ENCODE results near the gene PLPPR2. TPM values are rescaled to one million over a fixed set of nuclear protein-coding genes. Genes with fewer than 3 reads are reported as not detected.
A peak's percentile ranks its signal among the peaks of the same experiment; 100 is the strongest.

The PLPPR2 gene
- total RNA-seq, 1 experiment from 2014 or later = 0.67 TPM

DNA sequence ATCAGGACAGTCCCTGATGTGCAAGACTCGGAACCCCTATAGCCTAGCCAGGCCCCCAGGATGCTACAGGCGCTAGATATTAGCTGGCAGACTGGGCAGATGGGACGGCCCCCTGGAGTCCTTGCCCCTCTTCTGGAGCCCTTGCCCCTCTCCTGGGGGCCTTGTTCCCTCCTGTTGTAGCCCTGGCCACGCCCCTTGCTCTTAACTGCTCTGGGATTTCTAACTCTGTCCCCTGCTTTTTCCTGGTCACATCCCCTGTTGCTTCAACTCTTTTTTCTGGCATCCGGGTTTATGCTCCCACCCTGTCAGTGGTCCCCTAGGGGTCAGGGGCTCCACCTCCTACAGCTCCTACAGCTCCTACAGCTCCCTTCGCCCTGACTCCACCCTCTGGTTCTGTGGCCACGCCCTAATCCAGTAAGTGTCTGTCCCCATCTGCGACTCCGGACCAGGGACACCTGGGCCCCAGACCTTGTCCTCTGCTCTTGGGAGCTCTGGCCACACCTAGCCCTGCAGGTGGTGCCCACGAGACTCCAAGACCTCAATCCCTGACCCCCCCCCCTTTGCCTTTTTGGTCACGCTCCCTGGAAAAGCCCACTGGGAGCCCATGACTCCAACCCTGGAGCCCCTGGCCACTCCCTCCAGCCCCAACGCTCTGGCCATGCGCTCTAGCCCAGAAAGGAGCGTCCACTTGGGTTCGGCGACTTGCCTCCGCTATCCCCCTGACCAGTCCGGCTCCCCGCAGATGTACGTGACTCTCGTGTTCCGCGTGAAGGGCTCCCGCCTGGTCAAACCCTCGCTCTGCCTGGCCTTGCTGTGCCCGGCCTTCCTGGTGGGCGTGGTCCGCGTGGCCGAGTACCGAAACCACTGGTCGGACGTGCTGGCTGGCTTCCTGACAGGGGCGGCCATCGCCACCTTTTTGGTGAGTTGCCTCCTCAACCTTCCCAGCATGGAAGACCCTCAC is 6.8 kb downstream of the PLPPR2 start:
- H3K27ac ChIP-seq (ENCODE audit: low read length) = no peak overlapping the region
- no peaks in the 10 kb centered on the region for H4K20me1 ChIP-seq (ENCODE audit: insufficient read depth, low read depth, low read length)
- no peak overlapping the region for H3K4me2 ChIP-seq (ENCODE audit: low read depth, low read length, poor library complexity, severe bottlenecking)
- H3K27me3 ChIP-seq (ENCODE audit: low read length) = no peaks in the 10 kb centered on the region
- no peaks in the 10 kb centered on the region for H3K9me3 ChIP-seq (ENCODE audit: low read length)
- no peaks in the 10 kb centered on the region for H3K9me2 ChIP-seq (replicated peaks; ENCODE audit: insufficient read depth, low read length)
- no peak overlapping the region for H3K9ac ChIP-seq (ENCODE audit: low read length)
- H3K4me1 ChIP-seq (ENCODE audit: low read length) = no peaks in the 10 kb centered on the region
- H3K79me2 ChIP-seq (ENCODE audit: low read length) = no peaks in the 10 kb centered on the region
- no peak for DNase-seq
- H3K36me3 ChIP-seq (ENCODE audit: insufficient read depth, low read length) = no peaks in the 10 kb centered on the region
- H2AFZ ChIP-seq (ENCODE audit: low read length) = no peak overlapping the region
- no peak overlapping the region for H3K4me3 ChIP-seq (ENCODE audit: low read length)

- Histone ChIP-seq H3K9me2 (replicated peaks; ENCODE audit: insufficient read depth, low read length) (no peaks in the 10 kb centered on the region), H3K4me3 (ENCODE audit: low read length) (no peak overlapping the region), H3K79me2 (ENCODE audit: low read length) (no peaks in the 10 kb centered on the region), H3K4me1 (ENCODE audit: low read length) (no peaks in the 10 kb centered on the region), H2AFZ (ENCODE audit: low read length) (no peak overlapping the region), H3K9ac (ENCODE audit: low read length) (no peak overlapping the region), H3K9me3 (ENCODE audit: low read length) (no peaks in the 10 kb centered on the region), H4K20me1 (ENCODE audit: insufficient read depth, low read depth, low read length) (no peaks in the 10 kb centered on the region), H3K27ac (ENCODE audit: low read length) (no peak overlapping the region), H3K4me2 (ENCODE audit: low read depth, low read length, poor library complexity, severe bottlenecking) (no peak overlapping the region), H3K36me3 (ENCODE audit: insufficient read depth, low read length) (no peaks in the 10 kb centered on the region), H3K27me3 (ENCODE audit: low read length) (no peaks in the 10 kb centered on the region)
- DNase-seq = no peak
Measured at GRCh38 chr19:11363881-11364280, 8.6 kb downstream of the PLPPR2 start.

GRCh38 chr19:11364296-11364904 is 9.2 kb downstream of the PLPPR2 start:
- Histone ChIP-seq H3K9ac (ENCODE audit: low read length) (no peak overlapping the region), H2AFZ (ENCODE audit: low read length) (no peak overlapping the region), H3K27me3 (ENCODE audit: low read length) (no peaks in the 10 kb centered on the region), H3K27ac (ENCODE audit: low read length) (no peak overlapping the region), H3K79me2 (ENCODE audit: low read length) (no peaks in the 10 kb centered on the region), H3K9me3 (ENCODE audit: low read length) (no peaks in the 10 kb centered on the region), H3K4me1 (ENCODE audit: low read length) (no peaks in the 10 kb centered on the region), H3K4me2 (ENCODE audit: low read depth, low read length, poor library complexity, severe bottlenecking) (no peak overlapping the region), H4K20me1 (ENCODE audit: insufficient read depth, low read depth, low read length) (no peaks in the 10 kb centered on the region), H3K36me3 (ENCODE audit: insufficient read depth, low read length) (no peaks in the 10 kb centered on the region), H3K9me2 (replicated peaks; ENCODE audit: insufficient read depth, low read length) (no peaks in the 10 kb centered on the region), H3K4me3 (ENCODE audit: low read length) (no peak overlapping the region)
- DNase-seq = no peak

GRCh38 chr19:11364935-11365334 is 9.7 kb downstream of the PLPPR2 start:
- Histone ChIP-seq H4K20me1 (ENCODE audit: insufficient read depth, low read depth, low read length) (no peaks in the 10 kb centered on the region), H2AFZ (ENCODE audit: low read length) (no peak overlapping the region), H3K4me1 (ENCODE audit: low read length) (no peaks in the 10 kb centered on the region), H3K27ac (ENCODE audit: low read length) (no peak overlapping the region), H3K4me2 (ENCODE audit: low read depth, low read length, poor library complexity, severe bottlenecking) (no peak overlapping the region), H3K9me2 (replicated peaks; ENCODE audit: insufficient read depth, low read length) (no peaks in the 10 kb centered on the region), H3K79me2 (ENCODE audit: low read length) (no peaks in the 10 kb centered on the region), H3K9ac (ENCODE audit: low read length) (no peak overlapping the region), H3K4me3 (ENCODE audit: low read length) (no peak overlapping the region), H3K9me3 (ENCODE audit: low read length) (no peaks in the 10 kb centered on the region), H3K36me3 (ENCODE audit: insufficient read depth, low read length) (no peaks in the 10 kb centered on the region), H3K27me3 (ENCODE audit: low read length) (no peaks in the 10 kb centered on the region)
- no peak for DNase-seq

DNA sequence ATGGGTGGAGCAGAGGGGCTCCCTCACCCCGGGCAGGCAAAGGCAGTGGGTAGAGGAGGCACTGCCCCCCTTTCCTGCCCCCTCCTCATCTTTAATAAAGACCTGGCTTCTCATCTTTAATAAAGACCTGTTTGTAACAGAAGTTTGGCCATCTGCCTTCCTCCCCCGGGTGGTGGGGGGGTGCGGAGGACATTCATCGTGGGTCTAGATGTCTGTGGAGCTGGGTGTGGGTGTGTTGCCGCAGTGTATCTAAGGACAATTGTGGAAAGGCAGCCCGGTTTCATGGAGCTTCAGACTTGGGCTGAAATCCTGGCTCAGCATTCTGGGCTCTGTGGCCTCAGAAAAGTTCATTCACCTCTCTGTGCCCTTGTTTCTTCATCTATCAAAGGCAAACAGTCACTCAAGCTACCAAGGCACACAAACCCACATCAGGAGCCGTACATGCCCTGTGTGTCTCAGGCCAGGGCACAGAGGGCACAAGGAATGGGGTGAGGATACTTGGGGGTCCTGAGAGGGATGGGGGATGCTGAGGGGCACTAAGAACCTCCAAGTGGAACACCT is 10.4 kb downstream of the PLPPR2 start:
- Histone ChIP-seq H3K4me3 (ENCODE audit: low read length) (no peak overlapping the region), H3K36me3 (ENCODE audit: insufficient read depth, low read length) (no peaks in the 10 kb centered on the region), H3K79me2 (ENCODE audit: low read length) (no peaks in the 10 kb centered on the region), H3K27ac (ENCODE audit: low read length) (no peak overlapping the region), H3K4me2 (ENCODE audit: low read depth, low read length, poor library complexity, severe bottlenecking) (no peak overlapping the region), H3K27me3 (ENCODE audit: low read length) (no peaks in the 10 kb centered on the region), H2AFZ (ENCODE audit: low read length) (no peak overlapping the region), H3K4me1 (ENCODE audit: low read length) (no peaks in the 10 kb centered on the region), H3K9me3 (ENCODE audit: low read length) (no peaks in the 10 kb centered on the region), H3K9me2 (replicated peaks; ENCODE audit: insufficient read depth, low read length) (no peaks in the 10 kb centered on the region), H3K9ac (ENCODE audit: low read length) (no peak overlapping the region), H4K20me1 (ENCODE audit: insufficient read depth, low read depth, low read length) (no peaks in the 10 kb centered on the region)
- no peak for DNase-seq

GRCh38 chr19:11367528-11367927 is 12.3 kb downstream of the PLPPR2 start:
- Histone ChIP-seq H3K9ac (ENCODE audit: low read length) (no peak overlapping the region), H2AFZ (ENCODE audit: low read length) (no peak overlapping the region), H3K4me2 (ENCODE audit: low read depth, low read length, poor library complexity, severe bottlenecking) (no peak overlapping the region), H3K9me3 (ENCODE audit: low read length) (no peaks in the 10 kb centered on the region), H3K27ac (ENCODE audit: low read length) (no peak overlapping the region), H3K4me1 (ENCODE audit: low read length) (no peaks in the 10 kb centered on the region), H3K79me2 (ENCODE audit: low read length) (no peaks in the 10 kb centered on the region), H3K27me3 (ENCODE audit: low read length) (no peaks in the 10 kb centered on the region), H4K20me1 (ENCODE audit: insufficient read depth, low read depth, low read length) (no peaks in the 10 kb centered on the region), H3K9me2 (replicated peaks; ENCODE audit: insufficient read depth, low read length) (no peaks in the 10 kb centered on the region), H3K4me3 (ENCODE audit: low read length) (no peak overlapping the region), H3K36me3 (ENCODE audit: insufficient read depth, low read length) (no peaks in the 10 kb centered on the region)
- no peak for DNase-seq

- H3K36me3 ChIP-seq (ENCODE audit: insufficient read depth, low read length) = no peaks in the 10 kb centered on the region
- H3K4me3 ChIP-seq (ENCODE audit: low read length) = no peak overlapping the region
- DNase-seq = no peak
- H3K27me3 ChIP-seq (ENCODE audit: low read length) = no peaks in the 10 kb centered on the region
- H3K9me3 ChIP-seq (ENCODE audit: low read length) = no peaks in the 10 kb centered on the region
- no peaks in the 10 kb centered on the region for H4K20me1 ChIP-seq (ENCODE audit: insufficient read depth, low read depth, low read length)
- H3K9ac ChIP-seq (ENCODE audit: low read length) = no peak overlapping the region
- peaks cover 6% of the 10 kb centered on the region for H3K79me2 ChIP-seq (ENCODE audit: low read length)
- no peak overlapping the region for H3K4me2 ChIP-seq (ENCODE audit: low read depth, low read length, poor library complexity, severe bottlenecking)
- H3K4me1 ChIP-seq (ENCODE audit: low read length) = peaks cover 11% of the 10 kb centered on the region
- H3K27ac ChIP-seq (ENCODE audit: low read length) = no peak overlapping the region
- no peak overlapping the region for H2AFZ ChIP-seq (ENCODE audit: low read length)
- H3K9me2 ChIP-seq (replicated peaks; ENCODE audit: insufficient read depth, low read length) = no peaks in the 10 kb centered on the region
Measured at GRCh38 chr19:11370744-11371143, 15.5 kb downstream of the PLPPR2 start.

DNA sequence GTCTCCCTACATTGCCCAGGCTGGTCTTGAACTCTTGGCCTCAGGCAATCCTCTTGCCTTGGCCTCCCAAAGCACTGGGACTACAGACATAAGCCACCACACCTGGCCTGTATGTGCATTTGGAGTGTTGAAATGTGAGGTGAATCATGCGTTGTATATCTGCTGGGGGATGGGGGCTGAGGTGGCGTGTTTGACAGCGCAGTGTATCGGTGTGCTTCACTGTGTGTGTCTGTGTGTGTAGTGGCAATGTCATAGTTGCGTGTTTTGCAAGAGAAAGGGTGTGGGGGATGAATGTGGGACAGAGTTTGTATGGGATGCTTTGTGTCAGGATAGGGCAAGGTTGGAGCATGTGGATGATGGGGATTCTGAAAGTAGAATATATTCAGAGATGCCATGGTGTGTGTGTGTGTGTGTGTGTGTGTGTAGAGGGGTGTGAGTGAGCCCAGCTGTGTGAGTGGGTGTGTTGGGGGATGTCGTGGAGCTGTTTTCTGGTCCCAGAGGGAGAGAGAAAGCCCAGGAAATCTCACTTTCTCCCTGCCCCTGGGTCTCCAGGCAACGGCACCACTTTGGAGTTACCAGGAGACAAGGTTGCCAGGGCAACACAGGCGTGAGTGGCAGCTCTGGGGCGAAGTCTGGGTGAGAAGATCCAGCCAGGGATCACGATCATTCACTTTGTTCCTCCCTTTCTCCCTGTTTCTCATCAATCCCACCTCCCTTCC is 18.1 kb downstream of the PLPPR2 start:
- Histone ChIP-seq H3K9ac (ENCODE audit: low read length) (peak overlapping the region; percentile 80), H3K9me3 (ENCODE audit: low read length) (no peaks in the 10 kb centered on the region)

More for the DNA sequence above, 18.1 kb downstream of the PLPPR2 start:
- Histone ChIP-seq H4K20me1 (ENCODE audit: insufficient read depth, low read depth, low read length) (no peaks in the 10 kb centered on the region), H3K27ac (ENCODE audit: low read length) (no peak overlapping the region), H3K36me3 (ENCODE audit: insufficient read depth, low read length) (0 out of 2 replicates have a peak, but pooled peaks cover 4% of the 10 kb centered on the region), H2AFZ (ENCODE audit: low read length) (peak overlapping the region; percentile 49; the same call in 1 of the 2 replicates), H3K4me3 (ENCODE audit: low read length) (peak overlapping the region; percentile 86; the same call in 1 of the 2 replicates), H3K4me2 (ENCODE audit: low read depth, low read length, poor library complexity, severe bottlenecking) (peak overlapping the region; percentile 91), H3K9me2 (replicated peaks; ENCODE audit: insufficient read depth, low read length) (no peaks in the 10 kb centered on the region), H3K79me2 (ENCODE audit: low read length) (peaks cover 25% of the 10 kb centered on the region), H3K27me3 (ENCODE audit: low read length) (no peaks in the 10 kb centered on the region), H3K4me1 (ENCODE audit: low read length) (peaks cover 35% of the 10 kb centered on the region)
- peak; percentile 51 for DNase-seq

Measured in Karpas-422 (cell line).